GM19452 (cell line): ENCODE measurements around the gene TMEM14B.
"Not testable (repeated sequence)": the region's sequence is repeated elsewhere in the genome, so short reads cannot be mapped to it uniquely, and the experiment has no call there.

Experiments used
- ATAC-seq: cut with Tn5 transposase; IDR thresholded peaks from one replicate; pipeline ENCODE4 v1.9.1; 2021; ENCODE audit not compliant: unreplicated experiment

The TMEM14B gene

DNA sequence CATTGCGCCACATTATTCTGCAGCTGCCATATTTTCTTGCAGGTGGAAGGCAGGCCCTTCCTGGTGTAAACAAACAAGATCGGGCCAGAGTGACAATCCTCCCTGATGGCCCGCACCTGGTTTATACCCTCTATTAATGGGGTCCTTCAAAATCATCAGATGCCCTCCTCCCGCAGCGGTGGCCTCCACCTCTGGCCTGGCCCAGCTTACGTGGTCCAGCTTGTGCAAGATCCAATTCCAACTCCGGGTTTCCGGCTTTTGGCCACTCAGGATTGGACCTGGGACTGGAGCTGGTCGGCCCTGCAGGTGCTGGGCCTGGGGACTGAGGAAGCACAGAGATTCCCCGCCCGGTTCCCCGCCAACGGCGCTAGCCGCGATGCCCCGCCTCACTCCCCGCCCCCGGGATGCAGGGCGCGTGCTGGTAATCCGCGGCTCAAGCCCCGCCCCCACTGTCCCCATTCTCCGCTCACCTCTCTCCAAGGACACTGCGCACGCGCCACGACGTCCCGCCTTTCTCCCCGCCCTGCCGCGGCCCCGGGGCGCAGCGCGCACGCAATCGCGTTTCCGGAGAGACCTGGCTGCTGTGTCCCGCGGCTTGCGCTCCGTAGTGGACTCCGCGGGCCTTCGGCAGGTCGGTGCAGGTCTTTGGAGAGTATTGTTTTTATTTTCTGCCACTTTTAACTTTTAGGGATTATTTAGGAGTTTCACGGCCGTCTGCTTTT is at the start of gene TMEM14B:
TMEM14B (plus strand) TSS at position 555 of the 722 bp plus-strand sequence. CDS start 1,441 bp downstream, outside the sequence.
- peak; percentile 96 for ATAC-seq

DNA sequence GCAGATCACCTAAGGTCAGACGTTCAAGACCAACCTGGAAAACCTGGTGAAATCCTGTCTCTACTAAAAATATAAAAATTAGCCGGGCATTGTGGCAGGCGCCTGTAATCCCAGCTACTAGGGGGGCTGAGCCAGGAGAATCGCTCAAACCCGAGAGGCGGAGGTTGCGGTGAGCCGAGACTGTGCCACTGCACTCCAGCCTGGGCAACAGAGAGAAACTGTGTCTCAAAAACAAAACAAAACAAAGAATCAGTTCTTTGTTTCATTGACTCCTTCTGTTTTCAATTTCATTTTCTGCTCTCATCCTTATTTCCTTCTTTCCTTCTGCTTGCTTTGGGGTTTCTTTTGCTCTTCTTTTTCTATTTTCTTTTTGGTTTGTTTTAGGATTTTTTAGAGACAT is 33.6 kb upstream of the TMEM14B start:
- ATAC-seq = no peak

- ATAC-seq = no peak
These were observed 28.2 kb upstream of the TMEM14B start for GRCh38 chr6:10719296-10719963.

DNA sequence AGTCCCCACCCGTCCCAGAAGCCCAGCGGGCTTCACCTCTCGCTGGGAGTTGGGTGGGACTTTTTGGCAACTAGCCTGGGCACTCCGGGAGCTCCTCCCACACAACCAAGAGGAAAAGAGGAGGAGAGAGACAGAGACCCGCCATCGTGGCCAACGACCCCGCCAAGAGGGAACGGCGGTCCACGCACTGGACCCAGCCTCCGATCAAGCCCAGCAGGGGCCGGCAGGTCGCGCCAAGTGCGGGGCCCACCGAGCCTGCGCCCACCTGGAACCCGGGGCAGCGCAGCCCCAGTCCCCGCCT is 27.7 kb upstream of the TMEM14B start:
- ATAC-seq = no peak

GRCh38 chr6:10720265-10720959 is 27.2 kb upstream of the TMEM14B start:
- no peak for ATAC-seq

- not testable (repeated sequence) for ATAC-seq
These were observed 26.4 kb upstream of the TMEM14B start for GRCh38 chr6:10720960-10721849.

DNA sequence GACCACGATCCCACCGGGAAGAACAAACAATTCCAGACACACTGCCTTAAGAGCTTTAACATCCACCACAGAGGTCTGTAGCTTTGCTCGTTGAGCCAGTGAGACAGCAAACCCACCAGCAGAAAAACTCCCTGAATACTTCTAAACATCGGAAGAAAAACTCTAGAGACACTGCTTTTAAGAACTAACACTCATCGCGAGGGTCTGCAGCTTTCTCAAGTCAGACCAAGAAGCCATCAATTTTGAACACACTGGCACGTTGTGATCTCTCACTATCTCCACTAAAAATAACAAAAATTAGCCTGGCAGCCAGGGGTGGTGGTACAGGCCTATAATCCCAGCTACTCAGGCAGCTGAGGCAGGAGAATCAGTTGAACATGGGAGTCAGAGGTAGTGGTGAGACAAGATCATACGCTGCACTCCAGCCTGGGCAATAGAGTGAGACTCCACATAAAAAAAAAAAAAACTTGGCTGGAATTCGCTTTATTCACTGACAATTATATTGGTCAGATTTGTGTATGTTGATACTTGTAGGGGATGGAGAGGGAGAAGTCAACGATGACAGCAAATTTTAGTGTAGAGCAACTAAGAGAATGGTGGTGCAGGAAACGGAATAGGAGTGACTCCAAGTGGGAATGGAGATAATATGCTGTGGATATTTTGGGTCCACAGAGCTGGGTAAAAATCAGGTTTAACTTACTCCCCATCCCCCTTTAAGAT is 25.6 kb upstream of the TMEM14B start:
- ATAC-seq = no peak

GRCh38 chr6:10722570-10722819 is 25.1 kb upstream of the TMEM14B start:
- ATAC-seq = no peak

DNA sequence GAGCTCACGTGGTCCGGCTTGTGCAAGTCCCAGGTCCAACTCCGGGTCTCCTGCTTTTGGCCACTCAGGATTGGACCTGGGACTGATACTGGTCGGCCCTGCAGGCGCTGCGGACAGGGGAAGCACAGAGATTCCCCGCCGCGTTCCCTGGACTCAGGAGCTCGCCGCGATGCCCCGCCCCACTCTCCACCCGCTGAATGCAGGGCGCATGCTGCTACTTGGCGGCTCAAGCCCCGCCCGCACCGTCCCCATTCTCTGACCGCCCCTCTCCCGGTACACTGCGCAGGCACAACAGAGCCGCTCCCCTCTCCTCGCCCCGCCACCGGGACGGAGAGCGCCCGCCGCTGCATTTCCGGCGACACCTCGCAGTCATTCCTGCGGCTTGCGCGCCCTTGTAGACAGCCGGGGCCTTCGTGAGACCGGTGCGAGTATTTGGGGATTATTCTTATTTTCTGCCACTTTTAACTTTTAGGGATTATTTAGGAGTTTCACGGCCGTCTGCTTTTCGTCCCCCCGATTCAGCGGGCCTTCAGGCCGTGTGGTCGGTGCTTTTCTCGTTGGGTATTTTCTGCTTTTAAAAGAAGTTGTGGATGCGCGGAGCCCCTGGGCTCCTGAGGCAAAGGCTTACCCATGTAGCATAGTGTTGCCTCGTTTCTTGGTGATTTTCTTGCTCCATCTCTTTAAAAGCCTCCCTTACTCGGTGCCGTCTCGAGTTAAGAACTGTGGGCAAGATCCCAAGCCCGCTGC is 24.6 kb upstream of the TMEM14B start, which contains the start of gene TMEM14C:
TMEM14C (plus strand) TSS at position 251 of the 747 bp plus-strand sequence. CDS start 1,544 bp downstream, outside the sequence.
- ATAC-seq = peak; percentile 98

DNA sequence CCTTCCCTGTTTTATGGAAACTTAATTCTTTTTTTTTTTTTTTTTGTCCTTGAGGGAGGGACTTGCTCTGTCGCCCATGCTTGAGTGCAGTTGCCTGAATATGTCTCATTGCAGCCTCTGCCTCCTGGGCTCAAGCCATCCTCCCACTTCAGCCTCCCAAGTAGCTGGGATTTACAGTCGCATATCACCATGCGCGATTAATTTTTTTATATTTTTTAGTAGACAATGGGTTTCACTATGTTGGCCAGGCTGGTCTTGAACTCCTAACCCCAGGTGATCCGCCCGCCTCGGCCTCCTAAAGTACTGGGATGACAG is 24.1 kb upstream of the TMEM14B start:
- no peak for ATAC-seq

DNA sequence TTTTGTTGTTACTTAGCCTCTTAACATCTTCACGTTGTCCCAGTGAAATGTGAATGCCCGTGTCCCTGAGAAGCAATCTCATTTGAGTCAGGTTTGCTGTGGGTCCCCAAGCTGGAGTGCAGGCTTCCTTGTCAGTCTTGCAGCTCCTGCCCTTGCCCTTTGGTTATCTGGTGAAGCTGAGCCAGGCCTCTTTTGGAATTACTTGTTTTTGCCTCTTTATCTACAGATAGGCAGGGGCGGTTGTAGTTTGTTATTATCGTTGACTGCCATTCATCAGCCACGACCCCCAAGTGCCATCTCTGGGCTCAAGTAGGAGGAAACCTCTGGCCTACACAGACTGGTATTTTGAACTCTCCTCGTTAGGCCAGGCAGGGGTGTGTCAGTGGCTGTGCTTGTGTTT is 22.6 kb upstream of the TMEM14B start:
- ATAC-seq = no peak

DNA sequence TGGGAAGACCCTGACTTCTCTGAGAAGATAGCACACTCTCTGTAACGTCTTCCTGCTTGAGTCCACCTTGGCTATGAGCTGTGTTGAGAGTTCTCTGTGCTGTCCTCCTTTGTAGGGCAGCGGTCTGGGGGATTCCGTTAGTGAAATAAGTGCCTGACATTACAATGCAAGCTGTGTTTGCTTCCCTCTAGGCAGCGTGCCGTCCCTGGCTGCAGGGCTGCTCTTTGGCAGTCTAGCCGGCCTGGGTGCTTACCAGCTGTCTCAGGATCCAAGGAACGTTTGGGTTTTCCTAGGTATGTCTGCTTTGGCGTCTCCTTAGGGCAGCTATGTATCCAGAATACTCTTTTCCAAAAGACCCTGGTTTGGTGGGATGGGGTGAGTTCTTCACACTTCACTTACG is 21.9 kb upstream of the TMEM14B start:
- ATAC-seq = no peak

DNA sequence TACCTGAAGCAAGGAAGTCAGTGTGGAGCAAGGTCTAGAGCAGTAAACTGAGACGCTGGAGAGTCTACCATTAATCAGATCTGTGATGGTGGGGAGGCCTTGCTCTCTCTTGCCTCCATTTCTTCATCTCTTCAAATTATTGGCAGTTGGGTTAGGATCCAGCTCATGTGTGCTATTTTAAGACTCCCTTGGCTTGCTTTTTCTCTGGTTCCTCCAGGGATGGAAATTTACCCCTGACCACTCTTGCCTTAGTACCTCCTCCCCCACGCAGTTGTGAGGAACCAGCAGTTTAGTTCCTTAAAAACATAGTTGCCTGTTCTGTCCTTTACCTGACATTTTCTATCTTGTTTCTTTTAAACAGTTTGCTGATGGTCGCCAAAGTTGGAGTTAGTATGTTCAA is 17.4 kb upstream of the TMEM14B start:
- ATAC-seq = no peak

DNA sequence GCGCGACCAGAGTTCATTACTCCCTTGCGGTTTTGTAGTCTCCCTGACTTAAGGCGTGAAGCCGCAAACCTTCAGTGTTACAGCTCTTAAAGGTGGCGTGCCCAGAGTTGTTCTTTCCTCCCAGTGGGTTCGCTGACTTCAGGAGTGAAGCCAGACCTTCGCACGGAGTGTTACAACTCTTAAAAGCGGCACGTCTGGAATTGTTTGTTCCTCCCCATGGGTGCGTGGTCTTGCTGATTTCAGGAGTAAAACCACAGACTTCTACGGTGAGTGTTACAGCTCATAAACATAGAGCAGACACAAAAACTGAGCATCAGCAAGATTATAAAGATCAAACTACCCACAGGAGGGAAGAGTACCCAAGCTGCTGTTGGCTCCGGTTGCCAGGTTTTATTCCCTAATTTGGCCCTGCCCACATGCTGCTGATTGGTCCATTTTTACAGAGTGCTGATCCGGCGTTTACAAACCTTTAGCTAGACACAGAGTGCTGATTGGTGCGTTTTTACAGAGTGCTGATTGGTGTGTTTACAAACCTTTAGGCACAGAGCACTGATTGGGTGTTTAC is 14.4 kb upstream of the TMEM14B start:
- ATAC-seq = no peak

GRCh38 chr6:10733863-10734262 is 13.7 kb upstream of the TMEM14B start:
- no peak for ATAC-seq

- ATAC-seq = no peak
These were observed 10.9 kb upstream of the TMEM14B start for GRCh38 chr6:10736731-10737130.

- no peak for ATAC-seq
These were observed 7.5 kb upstream of the TMEM14B start for GRCh38 chr6:10740061-10740460.

- not testable (repeated sequence) for ATAC-seq
These were observed 6.0 kb upstream of the TMEM14B start for GRCh38 chr6:10741643-10742042.

DNA sequence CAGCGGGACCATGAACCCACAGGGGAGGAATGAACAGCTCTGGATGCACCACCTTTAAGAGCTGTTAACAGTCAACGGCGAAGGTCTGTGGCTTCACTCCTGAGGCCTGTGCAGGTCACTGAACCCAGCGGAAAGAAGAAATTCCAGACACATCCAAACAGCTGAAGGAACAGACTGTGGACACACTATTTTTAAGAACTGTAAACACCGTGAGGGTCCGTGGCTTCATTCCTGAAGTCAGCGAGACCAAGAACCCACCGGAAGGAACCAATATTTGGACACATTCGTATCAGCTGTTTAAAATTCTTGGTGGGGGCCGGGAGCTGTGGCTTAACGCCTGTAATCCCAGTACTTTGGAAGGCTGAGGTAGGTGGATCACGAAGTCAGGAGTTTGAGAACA is 5.4 kb upstream of the TMEM14B start:
- ATAC-seq = no peak

- no peak for ATAC-seq
These were observed 4.1 kb upstream of the TMEM14B start for GRCh38 chr6:10743515-10743914.
